GM21619 (cell line): ENCODE data around the gene XIAP.
"Not testable (repeated sequence)": the region's sequence is repeated elsewhere in the genome, so short reads cannot be mapped to it uniquely, and the experiment has no call there.

ENCODE experiments used
- ATAC-seq: cut with Tn5 transposase; IDR thresholded peaks from one replicate; pipeline ENCODE4 v1.9.1; 2021; ENCODE audit not compliant: unreplicated experiment

The XIAP gene

DNA sequence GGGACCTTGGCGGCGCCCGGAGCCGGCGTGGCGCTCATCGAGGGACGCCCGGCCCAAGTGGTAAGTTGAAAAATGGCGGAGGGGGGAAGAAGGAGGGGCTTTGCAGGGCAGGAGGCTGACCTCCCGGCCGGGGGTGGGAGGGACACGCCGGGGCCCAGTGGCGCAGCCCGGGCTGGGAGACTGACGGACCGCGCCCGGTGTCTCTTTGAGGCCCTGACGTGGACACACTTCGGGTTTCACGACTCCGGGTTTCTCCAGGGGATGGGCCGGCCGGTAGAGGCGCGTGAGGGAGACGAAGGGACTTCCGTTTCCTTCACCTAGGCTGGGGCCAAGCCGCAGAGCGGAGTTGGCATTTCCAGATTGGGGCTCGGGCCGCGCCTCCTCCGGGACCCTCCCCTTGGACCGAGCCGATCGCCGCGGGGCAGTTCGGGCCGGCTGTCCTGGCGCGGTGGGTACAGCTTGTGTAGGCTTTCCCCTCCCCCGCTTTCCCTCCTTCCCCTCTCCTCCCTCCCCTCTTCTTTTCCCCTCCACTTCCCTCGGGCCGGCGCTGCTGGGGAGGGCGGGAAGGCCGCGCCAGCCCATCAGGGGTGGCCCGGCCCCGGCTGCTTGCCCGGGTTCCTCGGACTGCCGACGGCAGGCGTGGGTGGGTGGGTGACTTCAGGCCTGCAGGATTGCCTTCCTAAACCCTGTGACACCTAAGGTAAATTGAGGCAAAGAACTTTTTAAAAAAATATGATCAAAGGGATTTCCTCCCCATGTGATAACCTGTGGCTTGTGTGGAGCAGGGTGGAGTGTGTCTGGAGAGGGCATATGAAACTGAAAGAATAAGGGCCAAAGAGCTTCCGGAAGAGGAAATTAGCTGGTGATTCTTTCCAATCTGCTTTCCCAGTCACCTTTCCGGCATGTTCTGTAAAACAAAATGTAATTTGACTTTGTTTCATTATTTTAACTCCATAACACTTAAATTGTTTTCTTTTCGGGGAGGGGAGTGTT is at the start of gene XIAP:
Gene XIAP, plus strand, starts transcription at position 208 of the 993 bp plus-strand sequence. CDS start 25,610 bp downstream, outside the sequence.
- peak; percentile 81 for ATAC-seq

DNA sequence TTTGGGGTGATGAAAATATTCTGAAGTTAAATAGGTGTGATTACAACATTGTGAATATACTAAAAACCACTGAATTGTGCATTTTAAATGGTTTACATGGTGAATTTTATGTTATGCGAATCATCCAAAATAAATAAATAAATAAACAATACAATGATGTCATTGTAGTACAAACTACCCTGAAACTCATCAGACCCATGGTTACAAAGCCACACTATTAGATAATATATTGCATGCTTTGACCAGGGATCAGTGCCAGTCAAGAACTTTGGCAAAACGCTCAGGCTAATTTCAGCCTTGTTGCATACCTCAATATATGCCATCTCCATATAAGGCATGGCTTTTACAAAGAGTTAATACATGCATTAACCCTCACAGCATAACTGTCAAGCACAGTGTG is 45.5 kb upstream of the XIAP start:
- ATAC-seq = no peak

- ATAC-seq = not testable (repeated sequence)
Measured at GRCh38 chrX:123814934-123815394, 44.9 kb upstream of the XIAP start.

- ATAC-seq = no peak
Measured at GRCh38 chrX:123817288-123817894, 42.5 kb upstream of the XIAP start.

GRCh38 chrX:123818243-123818642 is 41.6 kb upstream of the XIAP start:
- ATAC-seq = no peak

- no peak for ATAC-seq
Measured at GRCh38 chrX:123822965-123823364, 36.9 kb upstream of the XIAP start.

- ATAC-seq = peak; percentile 91
Measured at GRCh38 chrX:123830309-123830708, 29.5 kb upstream of the XIAP start.

GRCh38 chrX:123833387-123833786 is 26.5 kb upstream of the XIAP start:
- peak; percentile 71 for ATAC-seq

GRCh38 chrX:123834116-123834515 is 25.7 kb upstream of the XIAP start:
- no peak for ATAC-seq

GRCh38 chrX:123835661-123836371 is 24.0 kb upstream of the XIAP start:
- ATAC-seq = peak; percentile 61

DNA sequence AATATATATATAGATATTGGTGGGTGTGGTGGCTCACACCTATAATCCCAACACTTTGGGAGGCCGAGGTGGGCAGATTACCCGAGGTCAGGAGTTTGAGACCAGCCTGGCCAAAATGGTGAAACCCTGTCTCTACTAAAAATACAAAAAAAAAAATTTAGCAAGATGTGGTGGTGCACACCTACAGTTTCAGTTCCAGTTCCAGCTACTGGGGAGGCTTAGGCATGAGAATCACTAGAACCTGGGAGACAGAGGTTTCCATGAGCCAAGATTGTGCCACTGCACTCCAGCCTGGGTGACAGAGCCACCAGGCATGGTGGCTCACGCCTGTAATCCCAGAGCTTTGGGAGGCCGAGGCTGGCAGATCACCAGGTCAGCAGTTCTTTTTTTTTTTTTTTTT is 14.7 kb upstream of the XIAP start:
- not testable (repeated sequence) for ATAC-seq

GRCh38 chrX:123846577-123847038 is 13.2 kb upstream of the XIAP start:
- no peak for ATAC-seq

DNA sequence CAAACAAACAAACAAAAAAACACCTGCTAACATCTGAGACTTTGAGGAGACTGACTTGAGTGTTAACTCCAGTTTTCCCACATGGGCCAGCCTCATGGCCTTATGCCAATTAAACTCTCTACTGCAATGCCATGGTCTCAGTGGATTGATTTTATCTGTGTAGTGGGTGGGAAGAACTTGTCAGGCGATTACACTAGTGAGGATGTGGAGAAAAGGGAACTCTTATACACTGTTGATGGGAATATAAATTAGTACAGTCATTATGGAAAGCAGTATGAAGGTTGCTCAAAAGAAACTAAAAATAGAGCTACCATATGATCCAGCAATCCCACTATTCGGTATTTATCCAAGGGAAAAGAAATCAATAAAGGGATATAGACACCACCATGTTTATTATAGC is 12.8 kb upstream of the XIAP start:
- ATAC-seq = no peak

GRCh38 chrX:123849096-123849495 is 10.8 kb upstream of the XIAP start:
- no peak for ATAC-seq

DNA sequence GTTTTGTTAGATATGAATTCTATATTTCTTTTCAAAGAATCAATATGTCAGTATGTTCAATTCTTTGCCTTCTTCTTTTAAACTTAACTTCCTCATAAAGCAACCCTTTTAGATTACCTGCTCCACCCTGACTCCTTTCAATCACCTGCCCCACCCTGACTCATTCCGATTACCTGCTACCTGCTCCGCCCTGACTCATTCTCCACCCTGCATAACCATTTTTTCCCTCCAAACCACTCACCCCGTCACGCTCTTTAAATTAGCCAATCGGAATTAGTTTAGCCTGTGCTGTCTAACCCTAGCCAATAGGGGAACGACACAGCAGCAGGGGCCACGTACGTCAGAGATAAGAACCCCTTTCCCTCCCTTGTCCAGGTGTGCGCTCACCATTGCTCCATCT is 9.9 kb upstream of the XIAP start:
- not testable (repeated sequence) for ATAC-seq

DNA sequence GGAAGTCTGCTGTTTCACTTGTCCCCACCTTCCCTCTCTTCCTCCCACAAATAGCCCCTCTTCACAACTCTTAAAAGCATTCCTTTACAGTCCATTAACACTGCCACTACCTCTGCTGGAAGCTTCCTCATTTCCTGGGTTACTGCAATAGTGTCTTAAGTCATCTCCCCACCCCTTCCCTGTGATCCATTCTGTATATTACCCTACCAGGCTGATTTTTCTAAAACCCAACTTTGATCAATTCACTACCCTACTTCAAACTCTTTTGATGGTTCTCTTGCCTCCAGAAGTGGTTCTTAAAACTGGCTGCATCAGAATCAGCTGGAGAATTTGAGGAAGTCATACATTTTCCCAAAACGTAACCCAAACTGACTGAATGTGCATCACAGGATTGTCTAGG is 8.8 kb upstream of the XIAP start:
- no peak for ATAC-seq

- no peak for ATAC-seq
Measured at GRCh38 chrX:123854329-123854728, 5.5 kb upstream of the XIAP start.

DNA sequence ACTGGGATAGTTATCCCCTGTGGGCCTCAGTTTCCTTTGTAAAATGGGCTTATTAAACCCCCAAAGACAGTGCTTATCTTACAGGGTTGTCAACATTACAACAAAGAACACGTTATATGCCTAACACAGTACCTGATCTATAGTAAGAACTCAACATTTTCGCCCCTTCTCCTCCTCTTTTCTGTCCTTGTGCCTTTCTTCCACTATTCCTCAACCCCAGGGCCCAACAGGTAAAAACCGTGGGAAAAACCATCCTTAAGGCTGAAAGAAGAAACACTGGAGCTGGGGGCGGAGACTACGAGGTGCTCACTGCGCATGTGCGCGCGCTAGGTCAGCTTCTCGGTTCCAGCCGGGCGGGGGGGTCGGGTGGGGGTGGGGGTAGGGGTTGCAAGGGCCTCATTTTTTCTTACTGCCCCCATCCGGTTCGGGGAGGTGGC is 426 bp upstream of the XIAP start:
- no peak for ATAC-seq

GRCh38 chrX:123860983-123861382 is 1.1 kb downstream of the XIAP start:
- ATAC-seq = no peak

DNA sequence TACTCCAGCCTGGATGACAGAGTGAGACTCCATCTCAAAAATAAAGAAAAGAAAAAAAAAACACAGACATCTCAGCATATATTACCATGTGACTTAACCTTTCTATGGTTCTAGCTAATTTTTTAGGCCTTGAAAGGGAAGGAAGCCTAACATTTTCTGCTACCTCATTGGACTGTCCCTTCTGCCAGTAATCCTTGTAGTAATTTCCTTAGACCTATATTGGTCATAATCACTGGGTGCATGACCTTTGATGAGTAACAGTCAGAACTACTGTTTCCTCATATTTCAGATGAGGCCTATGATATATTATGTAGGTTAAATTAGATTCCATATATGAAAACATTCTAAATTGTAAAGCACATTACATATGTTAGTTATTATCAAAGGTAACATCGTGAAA is 9.6 kb downstream of the XIAP start:
- ATAC-seq = peak; percentile 42

- ATAC-seq = peak; percentile 46
Measured at GRCh38 chrX:123871309-123871708, 11.5 kb downstream of the XIAP start.
